ENCODE results near the gene ROCK1.

Gene ROCK1

GRCh38 chr18:21053127-21053526, 58.5 kb downstream of the ROCK1 start:
- DNase-seq (ENCODE audit: extremely low read depth, low read depth), result peak; percentile 53
- no peak for TF ChIP-seq CTCF (IDR thresholded peaks at IDR 0.05; ENCODE audit: low read depth, low read length)

- DNase-seq (ENCODE audit: extremely low read depth, low read depth), result no peak
- no peak for TF ChIP-seq CTCF (IDR thresholded peaks at IDR 0.05; ENCODE audit: low read depth, low read length)
Observed at GRCh38 chr18:21052385-21052784, 59.2 kb downstream of the ROCK1 start.

- no peak for DNase-seq (ENCODE audit: extremely low read depth, low read depth)
- TF ChIP-seq CTCF (IDR thresholded peaks at IDR 0.05; ENCODE audit: low read depth, low read length), result no peak
Observed at GRCh38 chr18:21051620-21052019, 60.0 kb downstream of the ROCK1 start.

GRCh38 chr18:21049306-21049705, 62.3 kb downstream of the ROCK1 start:
- DNase-seq (ENCODE audit: extremely low read depth, low read depth), result no peak
- TF ChIP-seq CTCF (IDR thresholded peaks at IDR 0.05; ENCODE audit: low read depth, low read length), result no peak

- TF ChIP-seq CTCF (IDR thresholded peaks at IDR 0.05; ENCODE audit: low read depth, low read length), result no peak
- no peak for DNase-seq (ENCODE audit: extremely low read depth, low read depth)
Observed at GRCh38 chr18:21047126-21047525, 64.5 kb downstream of the ROCK1 start.

- TF ChIP-seq CTCF (IDR thresholded peaks at IDR 0.05; ENCODE audit: low read depth, low read length), result no peak
- DNase-seq (ENCODE audit: extremely low read depth, low read depth), result no peak
Observed at GRCh38 chr18:21040466-21040865, 71.1 kb downstream of the ROCK1 start.

- TF ChIP-seq CTCF (IDR thresholded peaks at IDR 0.05; ENCODE audit: low read depth, low read length), result no peak
- DNase-seq (ENCODE audit: extremely low read depth, low read depth), result no peak
Observed at GRCh38 chr18:21038201-21038600, 73.4 kb downstream of the ROCK1 start.

Measured in AG09319 (cell line).